22Rv1 (cell line): ENCODE data around the gene DENND2D.

Source experiments
- ZFX ChIP-seq: fragments of 450-650 bp; IDR thresholded peaks from 2 replicates; pipeline ENCODE4 v1.6.1; 2017; ENCODE audit warnings: antibody characterized with exemption, borderline replicate concordance
- TF ChIP-seq, protein P1 (sequence below): fragments of 450-650 bp; IDR thresholded peaks from 2 replicates; pipeline ENCODE4 v1.5.1; 2017; ENCODE audit warnings: mild to moderate bottlenecking

- TF ChIP-seq, protein P1, sequence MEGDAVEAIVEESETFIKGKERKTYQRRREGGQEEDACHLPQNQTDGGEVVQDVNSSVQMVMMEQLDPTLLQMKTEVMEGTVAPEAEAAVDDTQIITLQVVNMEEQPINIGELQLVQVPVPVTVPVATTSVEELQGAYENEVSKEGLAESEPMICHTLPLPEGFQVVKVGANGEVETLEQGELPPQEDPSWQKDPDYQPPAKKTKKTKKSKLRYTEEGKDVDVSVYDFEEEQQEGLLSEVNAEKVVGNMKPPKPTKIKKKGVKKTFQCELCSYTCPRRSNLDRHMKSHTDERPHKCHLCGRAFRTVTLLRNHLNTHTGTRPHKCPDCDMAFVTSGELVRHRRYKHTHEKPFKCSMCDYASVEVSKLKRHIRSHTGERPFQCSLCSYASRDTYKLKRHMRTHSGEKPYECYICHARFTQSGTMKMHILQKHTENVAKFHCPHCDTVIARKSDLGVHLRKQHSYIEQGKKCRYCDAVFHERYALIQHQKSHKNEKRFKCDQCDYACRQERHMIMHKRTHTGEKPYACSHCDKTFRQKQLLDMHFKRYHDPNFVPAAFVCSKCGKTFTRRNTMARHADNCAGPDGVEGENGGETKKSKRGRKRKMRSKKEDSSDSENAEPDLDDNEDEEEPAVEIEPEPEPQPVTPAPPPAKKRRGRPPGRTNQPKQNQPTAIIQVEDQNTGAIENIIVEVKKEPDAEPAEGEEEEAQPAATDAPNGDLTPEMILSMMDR: no peak
- no peak for TF ChIP-seq ZFX
These were observed 9.2 kb upstream of the DENND2D start for GRCh38 chr1:111209622-111210021.
